Measurements from ENCODE around the gene KRTAP3-2.

KRTAP3-2 gene

GRCh38 chr17:41013606-41014005, 13.9 kb upstream of the KRTAP3-2 start:
- TF ChIP-seq MAX (IDR thresholded peaks at IDR 0.05) (no peak), TEAD4 (IDR thresholded peaks at IDR 0.05) (no peak), USF1 (IDR thresholded peaks at IDR 0.05) (no peak), NFIC (IDR thresholded peaks at IDR 0.05) (no peak), TCF12 (IDR thresholded peaks at IDR 0.05; ENCODE audit: low read depth) (no peak), ZBTB7A (IDR thresholded peaks at IDR 0.05; ENCODE audit: low read depth) (no peak), CREB1 (IDR thresholded peaks at IDR 0.05; ENCODE audit: low read depth) (no peak), RAD21 (IDR thresholded peaks at IDR 0.05; ENCODE audit: low read depth) (no peak), EGR1 (IDR thresholded peaks at IDR 0.05) (no peak), TAF1 (IDR thresholded peaks at IDR 0.05; ENCODE audit: low read depth) (no peak), FOXM1 (IDR thresholded peaks at IDR 0.05; ENCODE audit: borderline replicate concordance, low read depth) (no peak), EP300 (IDR thresholded peaks at IDR 0.05; ENCODE audit: borderline replicate concordance) (no peak), REST (IDR thresholded peaks at IDR 0.05; ENCODE audit: low read depth) (no peak), CEBPB (IDR thresholded peaks at IDR 0.05) (no peak), YY1 (IDR thresholded peaks at IDR 0.05; ENCODE audit: low read depth) (no peak)

- TF ChIP-seq ZBTB7A (IDR thresholded peaks at IDR 0.05; ENCODE audit: low read depth) (no peak), FOXM1 (IDR thresholded peaks at IDR 0.05; ENCODE audit: borderline replicate concordance, low read depth) (no peak), REST (IDR thresholded peaks at IDR 0.05; ENCODE audit: low read depth) (no peak), TEAD4 (IDR thresholded peaks at IDR 0.05) (no peak), YY1 (IDR thresholded peaks at IDR 0.05; ENCODE audit: low read depth) (no peak), USF1 (IDR thresholded peaks at IDR 0.05) (no peak), NFIC (IDR thresholded peaks at IDR 0.05) (no peak), MAX (IDR thresholded peaks at IDR 0.05) (no peak), EP300 (IDR thresholded peaks at IDR 0.05; ENCODE audit: borderline replicate concordance) (no peak), TCF12 (IDR thresholded peaks at IDR 0.05; ENCODE audit: low read depth) (no peak), CREB1 (IDR thresholded peaks at IDR 0.05; ENCODE audit: low read depth) (no peak), TAF1 (IDR thresholded peaks at IDR 0.05; ENCODE audit: low read depth) (no peak), EGR1 (IDR thresholded peaks at IDR 0.05) (no peak), CEBPB (IDR thresholded peaks at IDR 0.05) (no peak), RAD21 (IDR thresholded peaks at IDR 0.05; ENCODE audit: low read depth) (no peak)
Observed at GRCh38 chr17:41013181-41013580, 13.5 kb upstream of the KRTAP3-2 start.

GRCh38 chr17:41012326-41013120, 12.8 kb upstream of the KRTAP3-2 start:
- TF ChIP-seq TCF12 (IDR thresholded peaks at IDR 0.05; ENCODE audit: low read depth): no peak
- no peak for TF ChIP-seq NFIC (IDR thresholded peaks at IDR 0.05)
- TF ChIP-seq EGR1 (IDR thresholded peaks at IDR 0.05): no peak
- no peak for TF ChIP-seq CEBPB (IDR thresholded peaks at IDR 0.05)
- no peak for TF ChIP-seq FOXM1 (IDR thresholded peaks at IDR 0.05; ENCODE audit: borderline replicate concordance, low read depth)

GRCh38 chr17:41010441-41010840, 10.7 kb upstream of the KRTAP3-2 start:
- TF ChIP-seq RAD21 (IDR thresholded peaks at IDR 0.05; ENCODE audit: low read depth) (no peak), EP300 (IDR thresholded peaks at IDR 0.05; ENCODE audit: borderline replicate concordance) (no peak), TEAD4 (IDR thresholded peaks at IDR 0.05) (no peak), TCF12 (IDR thresholded peaks at IDR 0.05; ENCODE audit: low read depth) (no peak), YY1 (IDR thresholded peaks at IDR 0.05; ENCODE audit: low read depth) (no peak), EGR1 (IDR thresholded peaks at IDR 0.05) (no peak), MAX (IDR thresholded peaks at IDR 0.05) (no peak), NFIC (IDR thresholded peaks at IDR 0.05) (no peak), USF1 (IDR thresholded peaks at IDR 0.05) (no peak)

- TF ChIP-seq REST (IDR thresholded peaks at IDR 0.05; ENCODE audit: low read depth) (no peak), RAD21 (IDR thresholded peaks at IDR 0.05; ENCODE audit: low read depth) (no peak), CREB1 (IDR thresholded peaks at IDR 0.05; ENCODE audit: low read depth) (no peak), TEAD4 (IDR thresholded peaks at IDR 0.05) (no peak), ZBTB7A (IDR thresholded peaks at IDR 0.05; ENCODE audit: low read depth) (no peak), USF1 (IDR thresholded peaks at IDR 0.05) (no peak), TCF12 (IDR thresholded peaks at IDR 0.05; ENCODE audit: low read depth) (no peak), CEBPB (IDR thresholded peaks at IDR 0.05) (no peak), NFIC (IDR thresholded peaks at IDR 0.05) (no peak), MAX (IDR thresholded peaks at IDR 0.05) (no peak), FOXM1 (IDR thresholded peaks at IDR 0.05; ENCODE audit: borderline replicate concordance, low read depth) (no peak), EGR1 (IDR thresholded peaks at IDR 0.05) (no peak), YY1 (IDR thresholded peaks at IDR 0.05; ENCODE audit: low read depth) (no peak)
Observed at GRCh38 chr17:41009936-41010335, 10.2 kb upstream of the KRTAP3-2 start.
